PC-9 (cell line): ENCODE data around the gene CAPN5. TPM values are rescaled to one million over a fixed set of nuclear protein-coding genes. Genes with fewer than 3 reads are reported as not detected.

ENCODE experiments used
- BruUV-seq: library from RNA; stranded (reverse); fragments of 400-500 nt; replicated peaks from 2 replicates; lab custom pipeline; 2021; lab: Mats Ljungman, UMichigan
- CTCF ChIA-PET: fragments of 300-600 bp; sonication (Branson Sonifier 250); formaldehyde crosslinking; loops from one replicate; lab custom pipeline; 2022; ENCODE audit warnings: antibody characterized with exemption; lab: Charles Lee
- POLR2A ChIA-PET: fragments of 300-600 bp; sonication (Branson Sonifier 250); formaldehyde crosslinking; loops from one replicate; lab custom pipeline; 2022; ENCODE audit warnings: antibody characterized with exemption; ENCODE audit not compliant: unreplicated experiment; lab: Charles Lee
- DNase-seq, 2 experiments: peaks; one replicate each; pipeline versions ENCODE4 v3.0.0 to v3.0.0-alpha.2; 2015 to 2022; ENCODE audit warnings: mixed read lengths in 1 of 2
- H2AFZ ChIP-seq: fragments of 200-600 bp; sonication (generic); 2 replicates; pipeline ENCODE4 v1.8.1; 2017; ENCODE audit warnings: antibody characterized with exemption
- H3F3A ChIP-seq: fragments of 200-600 bp; sonication (generic); 2 replicates; pipeline ENCODE4 v1.8.1; 2017; ENCODE audit warnings: antibody characterized with exemption, mild to moderate bottlenecking, low read depth; ENCODE audit not compliant: insufficient read depth
- H3K27ac ChIP-seq: fragments of 200-600 bp; sonication (generic); 2 replicates; pipeline ENCODE4 v1.6.1; 2016; ENCODE audit warnings: mixed run types
- H3K27me3 ChIP-seq: fragments of 200-600 bp; sonication (generic); 2 replicates; pipeline ENCODE4 v1.6.1; 2016; ENCODE audit warnings: low read depth, mixed run types; ENCODE audit not compliant: insufficient read depth
- H3K36me3 ChIP-seq: fragments of 200-600 bp; sonication (generic); 2 replicates; pipeline ENCODE4 v1.6.1; 2016; ENCODE audit warnings: low read depth, mixed run types
- H3K4me1 ChIP-seq: fragments of 200-600 bp; sonication (generic); replicated peaks from 2 replicates; pipeline ENCODE4 v1.6.1; 2016; ENCODE audit warnings: mixed run types; ENCODE audit not compliant: insufficient read depth
- H3K4me2 ChIP-seq: fragments of 200-600 bp; sonication (generic); 2 replicates; pipeline ENCODE4 v1.6.1; 2017; ENCODE audit warnings: mixed run types
- H3K4me3 ChIP-seq: fragments of 200-600 bp; sonication (generic); 2 replicates; pipeline ENCODE4 v1.6.1; 2016; ENCODE audit warnings: mixed run types
- H3K79me2 ChIP-seq: fragments of 200-600 bp; sonication (generic); 2 replicates; pipeline ENCODE4 v1.6.1; 2017; ENCODE audit warnings: low read depth, mixed run types
- H3K9me2 ChIP-seq: fragments of 200-600 bp; sonication (generic); 2 replicates; pipeline ENCODE4 v1.8.1; 2017; ENCODE audit warnings: mild to moderate bottlenecking; ENCODE audit not compliant: insufficient read depth
- H3K9me3 ChIP-seq: fragments of 200-600 bp; sonication (generic); 2 replicates; pipeline ENCODE4 v1.8.1; 2016; ENCODE audit warnings: low read depth; ENCODE audit not compliant: insufficient read depth
- H4K20me1 ChIP-seq: fragments of 200-600 bp; sonication (generic); 2 replicates; pipeline ENCODE4 v1.8.1; 2017; ENCODE audit not compliant: insufficient read depth
- EZH2 ChIP-seq: fragments of 200-600 bp; sonication (generic); IDR thresholded peaks from 2 replicates; pipeline ENCODE4 v1.8.0; 2017; ENCODE audit warnings: antibody characterized with exemption, low read depth
- intact Hi-C: fragments of 100-400 bp; cut with micrococcal nuclease; formaldehyde crosslinking; loops from one replicate; pipeline ENCODE4 v1.10.0; 2022; ENCODE audit not compliant: unreplicated experiment
- total RNA-seq: library from RNA; stranded (reverse); gene quantifications from 2 replicates; pipeline ENCODE4 v1.2.3, GENCODE V29; 2021
- TF ChIP-seq, protein P1 (sequence below): fragments of 200-600 bp; sonication (generic); conservative IDR thresholded peaks from 2 replicates; pipeline ENCODE4 v1.6.1; 2017; ENCODE audit warnings: mixed run types, antibody characterized with exemption, mild to moderate bottlenecking, moderate library complexity

The CAPN5 gene
- total RNA-seq, 1 experiment from 2014 or later = 9.9 TPM

DNA sequence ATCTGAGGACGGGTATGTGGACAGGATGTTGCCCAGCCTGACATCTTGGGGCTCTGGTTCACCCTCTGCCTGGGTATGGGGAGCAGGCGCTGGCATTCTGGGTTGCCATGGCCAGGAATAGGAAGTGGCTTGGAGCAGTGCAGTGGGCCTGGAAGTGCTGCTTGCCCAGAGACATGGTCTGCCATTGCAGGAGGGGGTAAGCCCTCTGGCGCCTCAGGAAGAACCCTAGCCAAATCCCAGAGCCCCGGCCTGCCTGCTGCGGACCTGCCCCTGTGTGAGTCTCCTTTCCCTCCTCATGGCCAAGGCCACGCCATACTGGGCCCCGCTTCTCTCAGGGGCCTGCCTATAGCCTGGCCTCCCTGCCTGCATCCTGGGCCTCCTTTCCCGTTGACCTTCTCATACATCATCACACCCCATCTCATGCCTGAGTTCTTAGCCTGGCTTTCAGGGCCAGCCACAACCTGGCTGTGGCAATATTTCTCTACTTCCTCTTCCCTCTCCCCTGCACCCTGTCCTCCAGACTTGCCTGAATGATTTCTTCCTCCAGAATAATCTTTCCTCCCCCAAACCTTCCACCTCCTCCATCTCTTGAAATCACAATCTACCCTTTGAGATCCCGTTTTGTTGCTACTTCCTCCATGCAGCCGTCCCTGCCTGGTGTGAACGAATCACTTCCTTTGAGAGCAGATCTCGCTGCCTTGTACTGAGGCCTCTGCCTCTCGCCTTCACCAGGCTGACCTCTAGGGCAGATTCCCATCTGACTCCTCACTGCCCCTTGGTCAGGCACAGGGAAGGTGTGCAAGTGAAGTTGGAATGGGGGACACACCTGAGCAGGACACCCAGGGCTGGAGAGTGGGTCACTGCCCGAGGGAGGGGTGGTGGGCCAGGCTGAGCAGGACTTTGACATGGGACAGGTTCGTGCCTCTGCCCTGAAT, 5.2 kb downstream of the CAPN5 start:
- H3K9me2 ChIP-seq = no peaks in the 10 kb centered on the region
- peak overlapping the region; percentile 62; the same call in 1 of the 2 replicates for H3K4me2 ChIP-seq
- H3K79me2 ChIP-seq = no peaks in the 10 kb centered on the region
- no TSS peak for BruUV-seq
- no peaks in the 10 kb centered on the region for H3K9me3 ChIP-seq
- no peaks in the 10 kb centered on the region for H4K20me1 ChIP-seq
- peaks cover 57% of the 10 kb centered on the region for H3K4me1 ChIP-seq
- H3K4me3 ChIP-seq = no peak overlapping the region
- peaks cover 21% of the 10 kb centered on the region; the same call in 1 of the 2 replicates for H3F3A ChIP-seq
- H3K36me3 ChIP-seq = no peaks in the 10 kb centered on the region
- ChIA-PET CTCF (interaction anchor here (1.5 kb wide), 1 partner anchor 19 kb away, joined by 8 read pairs; no protein-coding TSS in a partner anchor), POLR2A (no interaction called here)
- TF ChIP-seq, protein P1, sequence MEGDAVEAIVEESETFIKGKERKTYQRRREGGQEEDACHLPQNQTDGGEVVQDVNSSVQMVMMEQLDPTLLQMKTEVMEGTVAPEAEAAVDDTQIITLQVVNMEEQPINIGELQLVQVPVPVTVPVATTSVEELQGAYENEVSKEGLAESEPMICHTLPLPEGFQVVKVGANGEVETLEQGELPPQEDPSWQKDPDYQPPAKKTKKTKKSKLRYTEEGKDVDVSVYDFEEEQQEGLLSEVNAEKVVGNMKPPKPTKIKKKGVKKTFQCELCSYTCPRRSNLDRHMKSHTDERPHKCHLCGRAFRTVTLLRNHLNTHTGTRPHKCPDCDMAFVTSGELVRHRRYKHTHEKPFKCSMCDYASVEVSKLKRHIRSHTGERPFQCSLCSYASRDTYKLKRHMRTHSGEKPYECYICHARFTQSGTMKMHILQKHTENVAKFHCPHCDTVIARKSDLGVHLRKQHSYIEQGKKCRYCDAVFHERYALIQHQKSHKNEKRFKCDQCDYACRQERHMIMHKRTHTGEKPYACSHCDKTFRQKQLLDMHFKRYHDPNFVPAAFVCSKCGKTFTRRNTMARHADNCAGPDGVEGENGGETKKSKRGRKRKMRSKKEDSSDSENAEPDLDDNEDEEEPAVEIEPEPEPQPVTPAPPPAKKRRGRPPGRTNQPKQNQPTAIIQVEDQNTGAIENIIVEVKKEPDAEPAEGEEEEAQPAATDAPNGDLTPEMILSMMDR = no peak
- no peak for TF ChIP-seq EZH2
- no peak for DNase-seq
- H2AFZ ChIP-seq = no peak overlapping the region
- intact Hi-C loops = no loop called here
- H3K27me3 ChIP-seq = no peaks in the 10 kb centered on the region
- no peak overlapping the region for H3K27ac ChIP-seq

DNA sequence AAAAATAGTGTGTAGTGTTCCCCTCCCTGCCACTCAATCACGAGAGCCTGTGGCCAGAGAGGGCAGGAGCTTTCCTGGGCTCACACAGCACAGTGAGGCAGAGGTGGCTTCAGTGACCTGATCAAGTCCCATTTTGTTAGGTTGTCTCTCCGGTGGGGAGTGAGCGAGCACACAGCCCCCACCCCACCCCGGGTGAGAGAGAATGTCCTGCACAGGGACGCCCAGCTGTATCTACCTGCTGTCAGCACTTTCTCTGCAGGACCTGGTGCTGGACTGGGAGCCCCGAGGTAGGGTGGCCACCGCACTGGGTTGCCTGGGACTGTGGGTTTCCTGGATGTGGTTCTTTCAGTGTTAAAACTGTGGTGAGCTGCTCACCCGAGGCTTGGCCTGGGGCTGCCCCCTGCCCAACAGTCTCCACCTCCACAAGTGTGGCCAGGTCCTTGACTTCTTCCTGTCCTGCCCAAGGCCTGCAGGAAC, 6.1 kb downstream of the CAPN5 start:
- no peak overlapping the region for H3K4me3 ChIP-seq
- no peak for TF ChIP-seq EZH2
- TF ChIP-seq, protein P1 = no peak
- BruUV-seq = no TSS peak
- peak overlapping the region; percentile 31; the same call in 1 of the 2 replicates for H3K27ac ChIP-seq
- H4K20me1 ChIP-seq = no peaks in the 10 kb centered on the region
- no peaks in the 10 kb centered on the region for H3K9me2 ChIP-seq
- no peaks in the 10 kb centered on the region for H3K79me2 ChIP-seq
- ChIA-PET CTCF (interaction anchor here (0.6 to 1.7 kb wide), 5 partner anchors 9 to 274 kb away, joined by 3 to 17 read pairs (median 4); no protein-coding TSS in a partner anchor), POLR2A (no interaction called here)
- H3K9me3 ChIP-seq = no peaks in the 10 kb centered on the region
- H3K27me3 ChIP-seq = no peaks in the 10 kb centered on the region
- no peak overlapping the region for H2AFZ ChIP-seq
- H3K4me1 ChIP-seq = peaks cover 50% of the 10 kb centered on the region
- no peak for DNase-seq
- no peaks in the 10 kb centered on the region for H3K36me3 ChIP-seq
- peaks cover 21% of the 10 kb centered on the region; the same call in 1 of the 2 replicates for H3F3A ChIP-seq
- peak overlapping the region; percentile 62 for H3K4me2 ChIP-seq
- intact Hi-C loops = loop anchor here (1.0 kb wide), 1 partner anchor 26 kb away; no protein-coding TSS in a partner anchor

DNA sequence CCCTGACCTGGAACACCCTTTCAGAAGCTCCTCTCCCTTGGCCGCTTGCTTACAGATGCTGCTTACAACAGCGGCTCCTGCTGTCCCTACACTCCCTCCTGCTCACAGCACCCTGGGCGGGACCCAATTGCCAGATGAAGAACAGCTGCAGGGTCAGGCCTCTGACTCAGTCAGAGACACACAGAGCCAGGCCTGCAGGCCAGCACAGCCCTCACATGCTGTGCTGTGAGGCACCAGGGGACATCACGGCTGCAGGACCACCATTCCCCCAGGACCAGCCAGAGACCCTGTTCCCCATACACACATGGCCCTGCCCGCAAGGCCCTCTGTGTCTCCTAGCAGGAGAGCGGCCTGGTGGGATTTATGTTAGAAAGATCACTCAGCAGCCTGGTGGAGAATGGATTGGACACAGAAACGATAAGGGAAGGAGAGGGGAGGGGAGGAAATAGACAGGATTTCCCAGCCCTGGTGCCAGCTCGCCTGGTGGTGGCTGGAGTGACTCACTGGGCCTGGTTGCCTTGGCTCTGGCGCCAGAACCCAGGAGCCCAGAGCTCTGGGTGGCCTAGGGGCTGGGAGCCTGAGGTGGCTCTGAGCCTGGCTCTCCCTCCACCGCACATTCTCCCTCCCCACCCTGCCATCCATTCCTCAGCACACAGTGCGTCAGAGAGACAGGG, 6.7 kb downstream of the CAPN5 start:
- Histone ChIP-seq H3K9me3 (peaks cover 4% of the 10 kb centered on the region; the same call in 1 of the 2 replicates), H2AFZ (no peak overlapping the region; the same call in 1 of the 2 replicates), H3K4me2 (peak overlapping the region; percentile 62), H3K4me1 (peaks cover 50% of the 10 kb centered on the region), H3K36me3 (no peaks in the 10 kb centered on the region), H3K79me2 (no peaks in the 10 kb centered on the region), H4K20me1 (no peaks in the 10 kb centered on the region), H3K27ac (peak overlapping the region; percentile 31), H3K9me2 (no peaks in the 10 kb centered on the region), H3K4me3 (no peak overlapping the region), H3K27me3 (no peaks in the 10 kb centered on the region), H3F3A (peaks cover 21% of the 10 kb centered on the region; the same call in 1 of the 2 replicates)
- intact Hi-C loops = loop anchor here (1.0 kb wide), 2 partner anchors 15 to 26 kb away; no protein-coding TSS in a partner anchor
- DNase-seq = peak; percentile 75 to 83
- CTCF ChIA-PET = interaction anchor here (0.6 to 1.7 kb wide), 8 partner anchors 9 to 274 kb away, joined by 3 to 17 read pairs (median 4); no protein-coding TSS in a partner anchor
- BruUV-seq = no TSS peak
- POLR2A ChIA-PET = no interaction called here
- no peak for TF ChIP-seq EZH2
- TF ChIP-seq, protein P1 = no peak; the same call in 1 of the 2 replicates
